Astrocyte (in vitro differentiated cells and primary cell): ENCODE results near the gene RAB3GAP2. TPM values are rescaled to one million over a fixed set of nuclear protein-coding genes. Genes with fewer than 3 reads are reported as not detected.
A peak's percentile ranks its signal among the peaks of the same experiment; 100 is the strongest.

ENCODE experiments used
- DNase-seq: peaks from one replicate; pipeline ENCODE4 v3.0.0-alpha.2; 2010; ENCODE audit warnings: low read depth
- FAIRE-seq: peaks from 2 replicates; lab custom pipeline; 2011; peaks lifted over from hg19 to GRCh38; lab: Jason Lieb, UNC
- H2AFZ ChIP-seq: 2 replicates; pipeline ENCODE4 v1.6.0; 2012; ENCODE audit warnings: low read depth, low read length, inconsistent platforms
- H3K27ac ChIP-seq: 2 replicates; pipeline ENCODE4 v1.5.1; 2011; ENCODE audit warnings: low read depth, low read length, inconsistent platforms
- H3K27me3 ChIP-seq: 2 replicates; pipeline ENCODE4 v1.6.0; 2011; ENCODE audit warnings: low read length, inconsistent platforms; ENCODE audit not compliant: insufficient read depth
- H3K36me3 ChIP-seq: 2 replicates; pipeline ENCODE4 v1.5.1; 2011; ENCODE audit warnings: low read length, inconsistent platforms; ENCODE audit not compliant: insufficient read depth
- H3K4me1 ChIP-seq: 2 replicates; pipeline ENCODE4 v1.5.1; 2011; ENCODE audit warnings: low read length, inconsistent platforms; ENCODE audit not compliant: insufficient read depth
- H3K4me2 ChIP-seq: 2 replicates; pipeline ENCODE4 v1.6.0; 2012; ENCODE audit warnings: low read length, inconsistent platforms
- H3K4me3 ChIP-seq: 2 replicates; pipeline ENCODE4 v1.5.1; 2011; ENCODE audit warnings: low read depth, mild to moderate bottlenecking, low read length, inconsistent platforms; ENCODE audit not compliant: insufficient read depth
- H3K79me2 ChIP-seq: 2 replicates; pipeline ENCODE4 v1.6.0; 2012; ENCODE audit warnings: mild to moderate bottlenecking, low read length, inconsistent platforms; ENCODE audit not compliant: insufficient read depth
- H3K9ac ChIP-seq: 2 replicates; pipeline ENCODE4 v1.6.0; 2012; ENCODE audit warnings: mild to moderate bottlenecking, low read length, inconsistent platforms
- H3K9me3 ChIP-seq: 2 replicates; pipeline ENCODE4 v1.5.1; 2012; ENCODE audit warnings: low read depth, mild to moderate bottlenecking, low read length, inconsistent platforms; ENCODE audit not compliant: insufficient read depth
- H4K20me1 ChIP-seq: 2 replicates; pipeline ENCODE4 v1.6.0; 2012; ENCODE audit warnings: low read length, inconsistent platforms; ENCODE audit not compliant: insufficient read depth
- H3K27ac Mint-ChIP-seq: one replicate; pipeline ENCODE4 v1.8.0; 2021; ENCODE audit warnings: mild to moderate bottlenecking, mixed read lengths; ENCODE audit not compliant: unreplicated experiment
- H3K27me3 Mint-ChIP-seq: one replicate; pipeline ENCODE4 v1.8.0; 2021; ENCODE audit warnings: low read depth, mixed read lengths; ENCODE audit not compliant: unreplicated experiment
- H3K36me3 Mint-ChIP-seq: one replicate; pipeline ENCODE4 v1.8.0; 2021; ENCODE audit warnings: low read depth, mixed read lengths; ENCODE audit not compliant: unreplicated experiment
- H3K4me1 Mint-ChIP-seq: one replicate; pipeline ENCODE4 v1.8.0; 2021; ENCODE audit warnings: low read depth, mixed read lengths; ENCODE audit not compliant: unreplicated experiment
- H3K4me3 Mint-ChIP-seq: one replicate; pipeline ENCODE4 v1.8.0; 2021; ENCODE audit warnings: mild to moderate bottlenecking, moderate library complexity, mixed read lengths; ENCODE audit not compliant: unreplicated experiment
- H3K9me3 Mint-ChIP-seq: one replicate; pipeline ENCODE4 v1.8.0; 2021; ENCODE audit warnings: mild to moderate bottlenecking, mixed read lengths; ENCODE audit not compliant: unreplicated experiment
- EZH2 ChIP-seq: IDR thresholded peaks from 2 replicates; pipeline ENCODE4 v1.6.1; 2012; ENCODE audit warnings: mild to moderate bottlenecking, low read length, inconsistent platforms; ENCODE audit not compliant: insufficient read depth
- total RNA-seq: library from RNA; stranded (reverse); gene quantifications from 2 replicates; pipeline ENCODE4 v1.2.1, GENCODE V29; 2021
- TF ChIP-seq, protein P1 (sequence below): IDR thresholded peaks from 2 replicates; pipeline ENCODE4 v1.5.1; 2011; ENCODE audit warnings: low read depth, mild to moderate bottlenecking, inconsistent platforms, low read length, moderate library complexity; ENCODE audit not compliant: insufficient read depth

The RAB3GAP2 gene
- total RNA-seq, 1 donor from 2014 or later = 68.1 TPM

DNA sequence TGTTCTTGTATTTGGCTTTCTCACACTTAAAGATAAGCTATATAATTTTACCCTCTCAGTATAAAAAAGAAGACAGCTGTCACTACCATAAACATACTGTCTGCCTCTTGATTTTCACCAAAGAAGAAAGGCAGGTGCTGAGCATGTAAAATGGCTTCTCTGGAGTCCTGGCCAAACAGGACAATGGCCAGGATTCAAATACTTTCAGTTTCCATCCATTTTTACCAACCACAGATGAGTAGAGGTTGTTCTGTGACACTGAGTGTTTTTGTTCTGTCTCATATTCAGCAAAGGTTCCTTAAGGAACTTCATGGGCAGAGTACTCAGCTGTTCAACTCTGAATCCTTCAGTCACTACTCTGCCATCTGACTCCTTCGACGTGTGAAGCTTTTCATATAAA is 29.4 kb upstream of the RAB3GAP2 start:
- no peaks in the 10 kb centered on the region for H4K20me1 ChIP-seq
- Mint-ChIP-seq H3K27me3 (no peaks in the 10 kb centered on the region), H3K4me1 (peaks cover 28% of the 10 kb centered on the region), H3K9me3 (no peaks in the 10 kb centered on the region), H3K27ac (no peak overlapping the region), H3K4me3 (peak overlapping the region; percentile 64), H3K36me3 (no peaks in the 10 kb centered on the region)
- H3K9me3 ChIP-seq = no peaks in the 10 kb centered on the region
- no peaks in the 10 kb centered on the region for H3K27me3 ChIP-seq
- H3K4me3 ChIP-seq = no peak overlapping the region
- no peak overlapping the region for H2AFZ ChIP-seq
- TF ChIP-seq, protein P1, sequence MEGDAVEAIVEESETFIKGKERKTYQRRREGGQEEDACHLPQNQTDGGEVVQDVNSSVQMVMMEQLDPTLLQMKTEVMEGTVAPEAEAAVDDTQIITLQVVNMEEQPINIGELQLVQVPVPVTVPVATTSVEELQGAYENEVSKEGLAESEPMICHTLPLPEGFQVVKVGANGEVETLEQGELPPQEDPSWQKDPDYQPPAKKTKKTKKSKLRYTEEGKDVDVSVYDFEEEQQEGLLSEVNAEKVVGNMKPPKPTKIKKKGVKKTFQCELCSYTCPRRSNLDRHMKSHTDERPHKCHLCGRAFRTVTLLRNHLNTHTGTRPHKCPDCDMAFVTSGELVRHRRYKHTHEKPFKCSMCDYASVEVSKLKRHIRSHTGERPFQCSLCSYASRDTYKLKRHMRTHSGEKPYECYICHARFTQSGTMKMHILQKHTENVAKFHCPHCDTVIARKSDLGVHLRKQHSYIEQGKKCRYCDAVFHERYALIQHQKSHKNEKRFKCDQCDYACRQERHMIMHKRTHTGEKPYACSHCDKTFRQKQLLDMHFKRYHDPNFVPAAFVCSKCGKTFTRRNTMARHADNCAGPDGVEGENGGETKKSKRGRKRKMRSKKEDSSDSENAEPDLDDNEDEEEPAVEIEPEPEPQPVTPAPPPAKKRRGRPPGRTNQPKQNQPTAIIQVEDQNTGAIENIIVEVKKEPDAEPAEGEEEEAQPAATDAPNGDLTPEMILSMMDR = no peak
- no peak for TF ChIP-seq EZH2
- DNase-seq (no peak), FAIRE-seq (no peak)
- no peak overlapping the region for H3K27ac ChIP-seq
- H3K4me2 ChIP-seq = no peak overlapping the region
- no peaks in the 10 kb centered on the region for H3K79me2 ChIP-seq
- peaks cover 11% of the 10 kb centered on the region for H3K4me1 ChIP-seq
- H3K9ac ChIP-seq = no peak overlapping the region
- no peaks in the 10 kb centered on the region for H3K36me3 ChIP-seq

DNA sequence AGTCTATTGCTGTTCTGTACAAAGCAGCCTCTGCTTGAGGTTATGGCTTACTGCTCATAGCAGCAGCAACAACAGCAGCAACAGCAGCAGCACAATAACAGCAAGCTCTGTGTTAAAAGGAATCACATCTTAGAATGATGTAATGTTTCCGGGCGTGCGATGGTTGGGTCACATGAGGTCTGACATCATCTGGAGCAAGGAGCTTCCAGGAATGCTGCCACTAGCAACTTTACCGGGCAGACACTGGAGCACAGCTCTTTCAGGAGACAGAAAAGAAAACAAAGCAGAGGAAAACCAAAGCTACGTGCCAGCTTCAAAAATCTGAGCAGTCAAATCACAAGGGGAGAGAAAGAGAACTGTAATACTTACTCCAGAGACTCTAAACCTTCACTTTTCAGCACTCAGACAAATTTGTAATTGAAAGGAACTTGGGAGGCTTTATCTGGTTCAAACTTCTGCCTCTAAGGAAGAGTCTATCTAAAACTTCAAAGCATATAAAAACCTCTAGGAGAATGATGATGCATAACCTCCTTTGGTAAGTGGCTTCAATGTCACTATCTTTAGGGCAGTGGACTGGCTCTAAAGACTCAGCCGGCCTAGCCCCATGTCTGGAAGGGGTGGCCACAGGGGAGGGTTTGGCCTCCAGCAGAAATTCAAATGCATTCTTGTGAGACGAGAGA is 28.3 kb upstream of the RAB3GAP2 start:
- no peaks in the 10 kb centered on the region for H3K27me3 ChIP-seq
- H4K20me1 ChIP-seq = no peaks in the 10 kb centered on the region
- Mint-ChIP-seq H3K4me1 (peaks cover 33% of the 10 kb centered on the region), H3K27me3 (no peaks in the 10 kb centered on the region), H3K4me3 (peak overlapping the region; percentile 70), H3K9me3 (no peaks in the 10 kb centered on the region), H3K36me3 (no peaks in the 10 kb centered on the region), H3K27ac (peak overlapping the region; percentile 96)
- H3K4me3 ChIP-seq = no peak overlapping the region
- H3K36me3 ChIP-seq = no peaks in the 10 kb centered on the region
- no peaks in the 10 kb centered on the region for H3K79me2 ChIP-seq
- no peak for TF ChIP-seq EZH2
- TF ChIP-seq, protein P1 = no peak
- H2AFZ ChIP-seq = peak overlapping the region; percentile 36
- peak; percentile 92 for DNase-seq
- peaks cover 11% of the 10 kb centered on the region for H3K4me1 ChIP-seq
- H3K4me2 ChIP-seq = peak overlapping the region; percentile 72
- peak overlapping the region; percentile 81 for H3K27ac ChIP-seq
- H3K9ac ChIP-seq = peak overlapping the region; percentile 76
- no peaks in the 10 kb centered on the region for H3K9me3 ChIP-seq
- peak; percentile 37 for FAIRE-seq

- Mint-ChIP-seq H3K9me3 (no peaks in the 10 kb centered on the region), H3K27ac (peak overlapping the region; percentile 56), H3K4me3 (no peak overlapping the region), H3K4me1 (peaks cover 33% of the 10 kb centered on the region), H3K27me3 (no peaks in the 10 kb centered on the region), H3K36me3 (no peaks in the 10 kb centered on the region)
- Histone ChIP-seq H3K27ac (no peak overlapping the region), H4K20me1 (no peaks in the 10 kb centered on the region), H2AFZ (no peak overlapping the region), H3K9ac (no peak overlapping the region), H3K27me3 (no peaks in the 10 kb centered on the region), H3K9me3 (no peaks in the 10 kb centered on the region), H3K4me1 (peaks cover 18% of the 10 kb centered on the region), H3K4me2 (no peak overlapping the region), H3K79me2 (no peaks in the 10 kb centered on the region), H3K4me3 (no peak overlapping the region), H3K36me3 (no peaks in the 10 kb centered on the region)
- TF ChIP-seq EZH2 = no peak
- TF ChIP-seq, protein P1 = no peak
- FAIRE-seq = no peak
- no peak for DNase-seq
These were observed 27.1 kb upstream of the RAB3GAP2 start for GRCh38 chr1:220299337-220299736.
